HG03432 (cell line): ENCODE measurements around the gene ATP5MC3.
A peak's percentile ranks its signal among the peaks of the same experiment; 100 is the strongest.
"Not testable (repeated sequence)": the region's sequence is repeated elsewhere in the genome, so short reads cannot be mapped to it uniquely, and the experiment has no call there.

Experiments used
- ATAC-seq: cut with Tn5 transposase; IDR thresholded peaks from one replicate; pipeline ENCODE4 v1.9.1; 2021; ENCODE audit warnings: mild to moderate bottlenecking, moderate library complexity; ENCODE audit not compliant: unreplicated experiment

Gene ATP5MC3

GRCh38 chr2:175181104-175181876 lies at the start of gene ATP5MC3:
Gene ATP5MC3, minus strand, starts transcription at chr2:175181710. Its CDS starts 317 bp downstream, at chr2:175181393.
- ATAC-seq = peak; percentile 93

- ATAC-seq = not testable (repeated sequence)
Measured at GRCh38 chr2:175228601-175229000, 47.1 kb upstream of the ATP5MC3 start.

GRCh38 chr2:175228179-175228578 lies 46.7 kb upstream of the ATP5MC3 start:
- ATAC-seq = no peak

- no peak for ATAC-seq
Measured at GRCh38 chr2:175227393-175227792, 45.9 kb upstream of the ATP5MC3 start.

GRCh38 chr2:175220075-175220474 lies 38.6 kb upstream of the ATP5MC3 start:
- ATAC-seq = no peak

GRCh38 chr2:175218551-175218950 lies 37.0 kb upstream of the ATP5MC3 start:
- no peak for ATAC-seq

DNA sequence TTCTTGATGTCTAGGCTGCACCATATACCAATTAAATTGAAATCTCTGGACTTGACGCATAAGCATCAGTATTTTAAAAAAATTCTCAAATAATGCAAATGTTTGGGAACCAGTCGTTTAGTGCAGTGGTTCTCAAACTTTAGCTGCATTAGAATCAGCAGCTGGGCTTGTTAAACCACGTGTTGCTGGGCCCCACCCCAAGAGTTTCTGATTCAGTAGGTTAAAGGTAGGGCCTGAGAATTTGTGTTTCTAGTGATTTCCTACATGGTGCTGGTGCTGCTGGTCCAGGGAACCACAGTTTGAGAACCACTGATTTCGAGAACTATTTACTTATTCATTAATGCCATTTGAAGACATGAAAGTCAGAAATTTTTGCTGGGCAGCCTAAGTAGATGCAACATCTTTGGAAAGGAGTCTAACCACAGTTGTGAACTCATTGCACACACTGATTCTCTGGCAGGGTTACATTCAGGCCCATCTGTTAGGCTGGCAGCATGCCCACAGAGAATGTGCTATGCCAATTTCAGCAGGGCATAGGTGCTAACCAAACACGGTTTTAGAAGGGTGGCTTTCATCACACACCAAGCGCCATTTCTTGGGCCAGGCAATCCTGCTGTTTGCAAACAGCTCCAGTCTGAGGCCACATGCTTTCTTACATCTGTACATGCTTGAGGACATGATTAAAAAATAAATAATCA lies 26.4 kb upstream of the ATP5MC3 start:
- ATAC-seq = no peak

GRCh38 chr2:175206866-175207265 lies 25.4 kb upstream of the ATP5MC3 start:
- ATAC-seq = no peak

GRCh38 chr2:175205523-175205922 lies 24.0 kb upstream of the ATP5MC3 start:
- no peak for ATAC-seq

DNA sequence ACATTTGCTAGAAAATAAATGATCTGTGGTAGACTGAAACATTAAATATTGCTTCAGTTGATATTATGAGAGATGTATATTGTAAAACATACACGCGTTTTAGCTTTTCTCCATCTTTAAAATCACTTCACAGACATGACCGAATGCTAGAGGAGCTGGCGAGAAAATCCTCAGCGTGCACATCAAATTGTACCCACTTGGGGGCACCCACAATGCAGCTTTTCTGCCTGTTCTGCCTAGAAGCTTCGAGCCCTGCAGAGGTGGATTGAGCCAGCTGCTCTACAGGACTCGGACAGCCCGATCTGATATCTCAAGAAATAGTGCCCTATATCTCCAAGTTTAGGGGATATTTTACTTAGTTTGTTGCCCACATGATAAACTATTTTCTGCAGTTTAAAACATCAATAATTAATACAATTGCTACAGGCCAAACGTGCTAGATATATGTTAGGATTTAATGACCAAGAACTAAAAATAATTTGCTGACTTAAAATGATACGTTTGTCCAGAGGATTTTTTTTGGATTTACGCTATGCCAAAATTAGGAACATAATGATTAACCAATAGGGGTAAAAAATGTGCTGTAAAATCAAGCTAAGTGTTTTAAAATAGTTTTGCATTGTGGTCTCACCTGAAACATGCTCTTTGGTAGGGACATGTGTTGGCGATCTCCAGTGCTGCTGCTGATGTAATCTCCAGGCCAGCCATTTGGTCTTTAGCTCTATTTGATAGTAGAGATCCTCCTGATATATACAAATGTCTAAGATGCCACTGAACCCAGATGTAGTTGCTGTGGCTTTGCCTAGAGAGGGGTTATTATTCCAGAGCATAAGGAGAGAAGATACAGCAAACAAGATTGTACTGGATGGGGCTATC lies 22.3 kb upstream of the ATP5MC3 start:
- ATAC-seq = peak; percentile 94

DNA sequence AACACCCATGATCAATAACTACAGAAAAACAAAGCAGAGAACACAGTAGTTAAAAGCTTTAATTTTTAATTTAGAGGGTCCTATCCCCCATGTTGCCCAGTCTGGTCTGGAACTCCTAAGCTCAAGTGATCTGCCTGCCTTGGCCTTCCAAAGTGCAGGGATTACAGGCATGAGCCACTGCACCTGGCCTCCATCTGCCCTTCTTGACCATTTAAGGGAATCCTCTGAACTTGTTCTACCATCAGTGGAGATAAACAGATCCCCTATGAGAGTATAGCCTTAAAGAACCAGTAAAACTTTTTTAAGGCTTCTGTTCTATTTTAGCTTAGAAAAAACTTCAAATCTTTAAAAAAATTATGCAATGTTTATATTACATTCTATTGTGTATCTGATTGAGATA lies 13.5 kb upstream of the ATP5MC3 start:
- no peak for ATAC-seq

GRCh38 chr2:175188761-175189160 lies 7.3 kb upstream of the ATP5MC3 start:
- ATAC-seq = no peak

DNA sequence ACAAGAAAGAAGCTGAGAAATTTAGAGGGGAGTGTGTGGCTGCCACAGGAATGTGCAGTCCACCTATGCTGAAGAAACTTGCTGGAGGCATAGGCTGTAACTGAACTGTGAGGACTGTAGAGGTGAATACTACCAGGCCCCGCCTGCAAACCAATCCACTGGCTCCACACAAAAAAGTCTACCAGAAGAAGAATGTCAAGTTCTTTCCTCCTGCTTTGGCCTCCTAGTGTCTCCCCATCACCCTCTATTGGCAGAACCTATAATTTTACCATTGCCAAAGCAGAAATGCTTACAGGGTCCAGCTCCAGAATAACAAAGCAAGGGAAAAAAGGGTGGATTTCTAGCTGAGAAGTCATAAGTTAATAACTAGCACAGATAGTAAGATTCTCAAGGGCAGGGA lies 5.9 kb upstream of the ATP5MC3 start:
- peak; percentile 89 for ATAC-seq

- ATAC-seq = no peak
Measured at GRCh38 chr2:175183674-175184073, 2.2 kb upstream of the ATP5MC3 start.

GRCh38 chr2:175181877-175182308 lies 383 bp upstream of the ATP5MC3 start:
- no peak for ATAC-seq

DNA sequence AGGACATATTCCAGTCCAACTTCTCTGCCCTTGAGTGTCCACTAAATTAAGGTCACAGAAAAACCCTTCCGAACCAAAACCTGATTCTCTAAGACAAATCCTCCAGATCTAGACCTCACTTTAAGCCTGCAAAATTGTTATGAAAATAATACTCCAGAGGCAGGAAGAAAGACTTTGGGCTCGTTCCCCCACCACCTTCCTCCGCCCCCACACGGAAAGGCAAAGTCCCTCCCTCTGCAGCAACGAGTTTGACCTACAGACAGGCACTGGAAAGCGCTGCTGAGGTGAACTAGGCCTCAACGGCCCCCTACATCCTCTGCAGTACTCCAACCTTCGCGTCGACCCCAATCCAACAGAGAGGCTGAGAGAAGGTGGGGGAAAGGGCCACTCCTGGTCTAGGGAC lies 808 bp downstream of the ATP5MC3 start:
- peak; percentile 61 for ATAC-seq

- ATAC-seq = no peak
Measured at GRCh38 chr2:175176624-175177023, 4.9 kb downstream of the ATP5MC3 start.

DNA sequence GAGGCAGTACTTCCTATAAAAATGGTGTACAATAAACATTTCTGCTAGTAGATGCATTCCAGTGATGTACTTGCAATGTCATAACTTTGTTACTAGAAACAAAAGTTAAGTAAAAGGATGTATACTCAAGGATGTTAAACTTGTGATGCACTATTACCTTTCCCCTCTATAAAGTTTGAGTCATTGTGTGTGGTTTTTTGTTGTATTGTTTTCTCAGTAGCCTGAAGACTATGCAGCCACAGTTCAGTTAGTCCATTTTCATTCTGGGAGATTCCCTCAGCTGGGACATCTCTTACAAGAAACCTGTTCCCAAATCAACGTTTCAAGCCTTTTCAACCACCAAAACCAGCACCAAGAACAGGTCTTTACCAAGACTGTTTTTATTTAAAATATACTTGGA lies 5.6 kb downstream of the ATP5MC3 start:
- no peak for ATAC-seq

GRCh38 chr2:175175320-175175719 lies 6.2 kb downstream of the ATP5MC3 start:
- ATAC-seq = no peak

DNA sequence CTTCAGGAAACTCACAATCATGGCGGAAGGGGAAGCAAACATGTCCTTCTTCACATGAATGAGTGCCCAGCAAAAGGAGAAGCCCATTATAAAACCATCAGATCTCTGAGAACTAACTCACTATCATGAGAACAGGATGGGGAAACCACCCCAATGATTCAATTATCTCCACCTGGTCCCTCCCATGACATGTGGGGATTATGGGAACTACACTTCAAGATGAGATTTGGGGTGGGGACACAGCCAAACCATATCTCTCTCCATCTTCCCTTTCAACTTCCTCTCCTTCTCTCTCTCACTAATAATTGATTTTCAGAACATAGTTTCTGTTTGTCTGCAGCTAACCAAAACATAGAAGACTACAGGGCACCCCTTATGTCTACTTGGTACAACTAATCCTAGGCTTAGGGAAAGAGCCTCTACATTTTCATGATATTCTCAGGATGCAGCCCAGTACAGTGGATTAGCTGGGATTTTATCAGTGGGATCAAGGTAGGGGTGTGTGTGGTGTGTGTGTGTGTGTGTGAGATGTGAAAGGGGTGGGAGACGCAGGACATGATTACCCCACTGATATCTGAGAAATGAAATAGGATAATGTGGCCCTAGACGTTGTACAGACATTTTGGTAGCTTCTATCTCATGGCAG lies 10.7 kb downstream of the ATP5MC3 start:
- ATAC-seq = no peak

GRCh38 chr2:175169191-175169590 lies 12.3 kb downstream of the ATP5MC3 start:
- ATAC-seq = no peak
